SK-N-SH treated with all-trans-retinoic acid at 6 μM for 48 hours (cell line): ENCODE measurements around the gene SERPINB1.

Experiments
- ATAC-seq: fragments of 200-7000 bp; cut with Tn5 transposase; 3 replicates; pipeline ENCODE4 v1.9.1; 2020; ENCODE audit warnings: mild to moderate bottlenecking, moderate library complexity
- BACH2 ChIP-seq: fragments of 250-450 bp; sonication (Bioruptor Pico); IDR thresholded peaks from 2 replicates; pipeline ENCODE4 v1.9.0; 2021; ENCODE audit warnings: mild to moderate bottlenecking, borderline replicate concordance
- ESRRG ChIP-seq: fragments of 250-450 bp; sonication (Bioruptor Pico); IDR thresholded peaks from 2 replicates; pipeline ENCODE4 v1.6.1; 2021; ENCODE audit warnings: mild to moderate bottlenecking
- GLIS3 ChIP-seq: fragments of 250-450 bp; sonication (Bioruptor Pico); IDR thresholded peaks from 2 replicates; pipeline ENCODE4 v1.5.0; 2020; ENCODE audit warnings: mild to moderate bottlenecking, moderate library complexity
- OSR1 ChIP-seq: fragments of 250-450 bp; sonication (Bioruptor Pico); IDR thresholded peaks from 2 replicates; pipeline ENCODE4 v1.8.0; 2022; ENCODE audit warnings: moderate library complexity, mild to moderate bottlenecking, inconsistent platforms
- PATZ1 ChIP-seq: fragments of 250-450 bp; sonication (Bioruptor Pico); IDR thresholded peaks from 2 replicates; pipeline ENCODE4 v1.8.0; 2020; ENCODE audit warnings: mild to moderate bottlenecking, moderate library complexity, borderline replicate concordance
- POU6F1 ChIP-seq: fragments of 250-450 bp; sonication (Bioruptor Pico); IDR thresholded peaks from 2 replicates; pipeline ENCODE4 v1.8.0; 2021; ENCODE audit warnings: low read depth, mild to moderate bottlenecking, moderate library complexity, borderline replicate concordance
- PPARA ChIP-seq: fragments of 250-450 bp; sonication (Bioruptor Pico); IDR thresholded peaks from 2 replicates; pipeline ENCODE4 v1.5.0; 2020; ENCODE audit warnings: mild to moderate bottlenecking, borderline replicate concordance
- SNAI2 ChIP-seq: fragments of 250-450 bp; sonication (Bioruptor Pico); IDR thresholded peaks from 2 replicates; pipeline ENCODE4 v1.5.0; 2020; ENCODE audit warnings: mild to moderate bottlenecking, moderate library complexity
- TCF4 ChIP-seq: fragments of 250-450 bp; sonication (Bioruptor Pico); IDR thresholded peaks from 2 replicates; pipeline ENCODE4 v1.8.0; 2021; ENCODE audit warnings: mild to moderate bottlenecking, moderate library complexity, borderline replicate concordance
- TOX ChIP-seq: fragments of 250-450 bp; sonication (Bioruptor Pico); IDR thresholded peaks from 2 replicates; pipeline ENCODE4 v1.8.0; 2021; ENCODE audit warnings: mild to moderate bottlenecking, moderate library complexity, borderline replicate concordance
- ZC3H10 ChIP-seq: fragments of 250-450 bp; sonication (Bioruptor Pico); IDR thresholded peaks from 2 replicates; pipeline ENCODE4 v1.5.1; 2021; ENCODE audit warnings: mild to moderate bottlenecking, moderate library complexity
- ZFP3 ChIP-seq: fragments of 250-450 bp; sonication (Bioruptor Pico); IDR thresholded peaks from 2 replicates; pipeline ENCODE4 v1.5.0; 2020; ENCODE audit warnings: mild to moderate bottlenecking, moderate library complexity
- ZFP30 ChIP-seq: fragments of 450-650 bp; formaldehyde crosslinking; IDR thresholded peaks from 2 replicates; pipeline ENCODE4 v1.5.0; 2022; ENCODE audit warnings: mild to moderate bottlenecking, moderate library complexity
- ZNF565 ChIP-seq: fragments of 450-650 bp; formaldehyde crosslinking; conservative IDR thresholded peaks from 2 replicates; pipeline ENCODE4 v1.5.0; 2020; ENCODE audit warnings: low read depth, mild to moderate bottlenecking, moderate library complexity
- ZNF70 ChIP-seq: fragments of 450-650 bp; formaldehyde crosslinking; IDR thresholded peaks from 2 replicates; pipeline ENCODE4 v1.5.0; 2020; ENCODE audit warnings: mild to moderate bottlenecking, moderate library complexity
- ZNF8 ChIP-seq: fragments of 450-650 bp; formaldehyde crosslinking; IDR thresholded peaks from 2 replicates; pipeline ENCODE4 v1.5.0; 2020; ENCODE audit warnings: mild to moderate bottlenecking, moderate library complexity
- TF ChIP-seq, protein P1 (sequence below): fragments of 250-450 bp; sonication (Bioruptor Pico); IDR thresholded peaks from 2 replicates; pipeline ENCODE4 v1.5.1; 2021; ENCODE audit warnings: mild to moderate bottlenecking, moderate library complexity
- TF ChIP-seq, protein P2 (sequence below): fragments of 250-450 bp; sonication (Bioruptor Pico); IDR thresholded peaks from 2 replicates; pipeline ENCODE4 v1.5.0; 2020; ENCODE audit warnings: mild to moderate bottlenecking, moderate library complexity

SERPINB1 gene

GRCh38 chr6:2857580-2858337 lies 16.1 kb upstream of the SERPINB1 start (continued):
- TF ChIP-seq PATZ1 (CRISPR knock-in tag) (no peak), PPARA (CRISPR knock-in tag) (no peak), TCF4 (CRISPR knock-in tag) (no peak), TOX (CRISPR knock-in tag) (no peak)

GRCh38 chr6:2857185-2857579 lies 15.5 kb upstream of the SERPINB1 start:
- ATAC-seq = no peak
- TF ChIP-seq ZFP3 (CRISPR knock-in tag) (no peak), GLIS3 (CRISPR knock-in tag) (no peak), ZNF70 (no peak), SNAI2 (no peak), POU6F1 (CRISPR knock-in tag) (no peak), ZNF8 (CRISPR knock-in tag) (no peak), OSR1 (CRISPR knock-in tag) (no peak), TCF4 (CRISPR knock-in tag) (no peak), PPARA (CRISPR knock-in tag) (no peak), ZC3H10 (CRISPR knock-in tag) (no peak), ESRRG (CRISPR knock-in tag) (no peak), BACH2 (CRISPR knock-in tag) (no peak), ZFP30 (CRISPR knock-in tag) (no peak), PATZ1 (CRISPR knock-in tag) (no peak)
- TF ChIP-seq, protein P1, sequence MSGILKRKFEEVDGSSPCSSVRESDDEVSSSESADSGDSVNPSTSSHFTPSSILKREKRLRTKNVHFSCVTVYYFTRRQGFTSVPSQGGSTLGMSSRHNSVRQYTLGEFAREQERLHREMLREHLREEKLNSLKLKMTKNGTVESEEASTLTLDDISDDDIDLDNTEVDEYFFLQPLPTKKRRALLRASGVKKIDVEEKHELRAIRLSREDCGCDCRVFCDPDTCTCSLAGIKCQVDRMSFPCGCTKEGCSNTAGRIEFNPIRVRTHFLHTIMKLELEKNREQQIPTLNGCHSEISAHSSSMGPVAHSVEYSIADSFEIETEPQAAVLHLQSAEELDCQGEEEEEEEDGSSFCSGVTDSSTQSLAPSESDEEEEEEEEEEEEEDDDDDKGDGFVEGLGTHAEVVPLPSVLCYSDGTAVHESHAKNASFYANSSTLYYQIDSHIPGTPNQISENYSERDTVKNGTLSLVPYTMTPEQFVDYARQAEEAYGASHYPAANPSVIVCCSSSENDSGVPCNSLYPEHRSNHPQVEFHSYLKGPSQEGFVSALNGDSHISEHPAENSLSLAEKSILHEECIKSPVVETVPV (CRISPR knock-in tag) = no peak
- TF ChIP-seq, protein P2, sequence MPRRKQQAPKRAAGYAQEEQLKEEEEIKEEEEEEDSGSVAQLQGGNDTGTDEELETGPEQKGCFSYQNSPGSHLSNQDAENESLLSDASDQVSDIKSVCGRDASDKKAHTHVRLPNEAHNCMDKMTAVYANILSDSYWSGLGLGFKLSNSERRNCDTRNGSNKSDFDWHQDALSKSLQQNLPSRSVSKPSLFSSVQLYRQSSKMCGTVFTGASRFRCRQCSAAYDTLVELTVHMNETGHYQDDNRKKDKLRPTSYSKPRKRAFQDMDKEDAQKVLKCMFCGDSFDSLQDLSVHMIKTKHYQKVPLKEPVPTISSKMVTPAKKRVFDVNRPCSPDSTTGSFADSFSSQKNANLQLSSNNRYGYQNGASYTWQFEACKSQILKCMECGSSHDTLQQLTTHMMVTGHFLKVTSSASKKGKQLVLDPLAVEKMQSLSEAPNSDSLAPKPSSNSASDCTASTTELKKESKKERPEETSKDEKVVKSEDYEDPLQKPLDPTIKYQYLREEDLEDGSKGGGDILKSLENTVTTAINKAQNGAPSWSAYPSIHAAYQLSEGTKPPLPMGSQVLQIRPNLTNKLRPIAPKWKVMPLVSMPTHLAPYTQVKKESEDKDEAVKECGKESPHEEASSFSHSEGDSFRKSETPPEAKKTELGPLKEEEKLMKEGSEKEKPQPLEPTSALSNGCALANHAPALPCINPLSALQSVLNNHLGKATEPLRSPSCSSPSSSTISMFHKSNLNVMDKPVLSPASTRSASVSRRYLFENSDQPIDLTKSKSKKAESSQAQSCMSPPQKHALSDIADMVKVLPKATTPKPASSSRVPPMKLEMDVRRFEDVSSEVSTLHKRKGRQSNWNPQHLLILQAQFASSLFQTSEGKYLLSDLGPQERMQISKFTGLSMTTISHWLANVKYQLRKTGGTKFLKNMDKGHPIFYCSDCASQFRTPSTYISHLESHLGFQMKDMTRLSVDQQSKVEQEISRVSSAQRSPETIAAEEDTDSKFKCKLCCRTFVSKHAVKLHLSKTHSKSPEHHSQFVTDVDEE (CRISPR knock-in tag) = no peak

DNA sequence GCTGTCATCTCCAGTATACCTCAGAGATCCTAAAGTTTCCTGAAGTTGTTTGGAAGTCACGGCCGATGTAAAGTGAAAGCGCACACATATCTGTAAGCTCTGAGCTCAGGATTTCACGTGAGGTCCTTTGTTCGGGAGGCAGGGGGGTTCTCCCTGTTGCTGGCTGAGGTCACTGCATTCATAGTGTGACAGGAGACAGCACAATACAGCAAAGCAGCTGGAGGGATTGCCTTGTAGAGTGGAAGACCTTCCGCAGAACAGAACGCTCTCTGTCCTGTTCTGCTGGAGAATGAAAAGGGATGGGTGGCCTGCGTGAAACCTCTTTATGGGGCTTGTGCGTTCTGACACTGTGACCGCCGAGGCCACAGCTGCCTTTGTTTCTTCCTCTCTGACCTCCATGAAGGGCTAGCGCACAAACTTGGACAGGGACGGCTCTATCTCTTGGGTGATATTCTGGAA lies 13.4 kb upstream of the SERPINB1 start:
- TF ChIP-seq, protein P1 (CRISPR knock-in tag) = no peak
- TF ChIP-seq PATZ1 (CRISPR knock-in tag) = no peak
- TF ChIP-seq ZC3H10 (CRISPR knock-in tag) = no peak
- no peak for TF ChIP-seq OSR1 (CRISPR knock-in tag)
- TF ChIP-seq ZFP30 (CRISPR knock-in tag) = no peak
- TF ChIP-seq GLIS3 (CRISPR knock-in tag) = no peak
- no peak for TF ChIP-seq TCF4 (CRISPR knock-in tag)
- TF ChIP-seq ZFP3 (CRISPR knock-in tag) = no peak
- TF ChIP-seq ZNF565 = no peak
- ATAC-seq = no peak
